HCT116 (cell line): ENCODE data around the gene OR2A2. TPM values are rescaled to one million over a fixed set of nuclear protein-coding genes. Genes with fewer than 3 reads are reported as not detected.

ENCODE experiments used
- ATAC-seq: fragments of 200-7000 bp; cut with Tn5 transposase; 2 replicates; pipeline ENCODE4 v1.9.1; 2020; ENCODE audit warnings: mild to moderate bottlenecking, moderate library complexity
- BruUV-seq: library from RNA; stranded (reverse); fragments of 400-500 nt; replicated peaks from 2 replicates; lab custom pipeline; 2021; lab: Mats Ljungman, UMichigan
- CTCF ChIA-PET: fragments of 300-600 bp; sonication (Branson Sonifier 250); formaldehyde crosslinking; loops from one replicate; lab custom pipeline; 2021; ENCODE audit warnings: antibody characterized with exemption; lab: Charles Lee
- POLR2A ChIA-PET: fragments of 300-600, 350-600 bp; sonication (Branson Sonifier 250); formaldehyde crosslinking; loops from one replicate; lab custom pipeline; 2021; ENCODE audit warnings: antibody characterized with exemption; lab: Charles Lee
- RAD21 ChIA-PET, 2 experiments: fragments of 300-600 bp; sonication (Branson Sonifier 250); formaldehyde crosslinking; loops; one replicate each; lab custom pipeline; 2023; ENCODE audit warnings: low total read pairs in 2 of 2; ENCODE audit not compliant: uncharacterized antibody in 2 of 2, unreplicated experiment in 2 of 2, low non-redundant PET in 1 of 2; lab: Charles Lee
- DNase-seq: peaks from one replicate; pipeline ENCODE4 v3.0.0-alpha.2; 2010; ENCODE audit warnings: low read depth, low spot score
- H2AFZ ChIP-seq: fragments of 200-600 bp; shearing (Covaris generic), sonication (generic); 2 replicates; pipeline ENCODE4 v1.6.1; 2017; ENCODE audit warnings: low read depth, mixed run types, mixed read lengths, antibody characterized with exemption, low read length; ENCODE audit not compliant: poor library complexity, severe bottlenecking
- H3K27ac ChIP-seq: 2 replicates; pipeline ENCODE4 v1.5.1; 2012; ENCODE audit warnings: low read depth, low read length
- H3K27me3 ChIP-seq: fragments of 200-600 bp; sonication (generic); 2 replicates; pipeline ENCODE4 v1.6.1; 2016; ENCODE audit warnings: mixed run types, low read length, mixed read lengths; ENCODE audit not compliant: insufficient read depth
- H3K36me3 ChIP-seq, 2 experiments: fragments of 200-500 bp in 1 of 2; fragments of 200-600 bp in 1 of 2; sonication (Bioruptor generic) in 1 of 2; sonication (generic) in 1 of 2; 2 replicates each; pipeline versions ENCODE4 v1.5.1 to v1.6.1; 2014 to 2016; ENCODE audit warnings: low read length in 2 of 2, inconsistent platforms in 1 of 2, mixed read lengths in 1 of 2, mixed run types in 1 of 2; ENCODE audit not compliant: insufficient read depth in 2 of 2, control insufficient read depth in 1 of 2
- H3K4me1 ChIP-seq, 2 experiments: fragments of 200-600 bp in 1 of 2; sonication (generic) in 1 of 2; 2 replicates each; pipeline versions ENCODE4 v1.5.1 to v1.6.1; 2012 to 2017; ENCODE audit warnings: low read length in 2 of 2, inconsistent platforms in 1 of 2, mild to moderate bottlenecking in 1 of 2, mixed read lengths in 1 of 2, mixed run types in 1 of 2, moderate library complexity in 1 of 2; ENCODE audit not compliant: insufficient read depth in 2 of 2, control insufficient read depth in 1 of 2
- H3K4me2 ChIP-seq: fragments of 200-600 bp; sonication (generic); 2 replicates; pipeline ENCODE4 v1.6.1; 2017; ENCODE audit warnings: mixed run types, low read length, mixed read lengths
- H3K4me3 ChIP-seq, 2 experiments: fragments of 200-600 bp in 1 of 2; sonication (generic) in 1 of 2; replicated peaks in 1 of 2; 2 replicates each; pipeline ENCODE4 v1.5.1; 2011 to 2016; ENCODE audit warnings: low read length in 2 of 2, control low read depth in 1 of 2, low read depth in 1 of 2, mild to moderate bottlenecking in 1 of 2, mixed read lengths in 1 of 2, mixed run types in 1 of 2
- H3K79me2 ChIP-seq: fragments of 200-600 bp; sonication (generic); 2 replicates; pipeline ENCODE4 v1.6.1; 2017; ENCODE audit warnings: mild to moderate bottlenecking, mixed run types, low read length, moderate library complexity, mixed read lengths; ENCODE audit not compliant: insufficient read depth
- H3K9ac ChIP-seq: fragments of 200-600 bp; sonication (generic); 2 replicates; pipeline ENCODE4 v1.6.1; 2016; ENCODE audit warnings: low read length, mixed read lengths
- H3K9me2 ChIP-seq: fragments of 200-600 bp; sonication (generic), shearing (Covaris generic); 2 replicates; pipeline ENCODE4 v1.6.1; 2017; ENCODE audit warnings: mixed run types, mild to moderate bottlenecking, moderate library complexity; ENCODE audit not compliant: insufficient read depth
- H3K9me3 ChIP-seq, 2 experiments: fragments of 200-500 bp in 1 of 2; fragments of 200-600 bp in 1 of 2; sonication (Bioruptor generic) in 1 of 2; sonication (generic) in 1 of 2; 2 replicates each; pipeline ENCODE4 v1.6.1; 2014 to 2017; ENCODE audit warnings: low read length in 2 of 2, mixed read lengths in 2 of 2, inconsistent platforms in 1 of 2, low read depth in 1 of 2, mild to moderate bottlenecking in 1 of 2, mixed run types in 1 of 2, moderate library complexity in 1 of 2; ENCODE audit not compliant: control insufficient read depth in 1 of 2, insufficient read depth in 1 of 2
- H4K20me1 ChIP-seq: fragments of 200-600 bp; sonication (generic), shearing (Covaris generic); 2 replicates; pipeline ENCODE4 v1.6.1; 2017; ENCODE audit warnings: mixed run types, mild to moderate bottlenecking, moderate library complexity; ENCODE audit not compliant: insufficient read depth
- CBX3 ChIP-seq: IDR thresholded peaks from 2 replicates; pipeline ENCODE4 v1.6.1; 2012; ENCODE audit warnings: low read depth
- CEBPB ChIP-seq: IDR thresholded peaks from 2 replicates; pipeline ENCODE4 v1.6.1; 2012; ENCODE audit warnings: low read depth
- CTCF ChIP-seq, 3 experiments: fragments of 200-600 bp in 1 of 3; sonication (generic) in 1 of 3; IDR thresholded peaks in 2 of 3; conservative IDR thresholded peaks in 1 of 3; 2 replicates each; pipeline ENCODE4 v1.5.1; 2012 to 2017; ENCODE audit warnings: low read depth in 2 of 3, low read length in 2 of 3, antibody characterized with exemption in 1 of 3, borderline replicate concordance in 1 of 3, control low read depth in 1 of 3, mild to moderate bottlenecking in 1 of 3, mixed read lengths in 1 of 3, mixed run types in 1 of 3, moderate library complexity in 1 of 3; ENCODE audit not compliant: insufficient read depth in 1 of 3
- ELF1 ChIP-seq: IDR thresholded peaks from 2 replicates; pipeline ENCODE4 v1.6.1; 2012; ENCODE audit warnings: low read depth, borderline replicate concordance
- EZH2 ChIP-seq: fragments of 200-600 bp; sonication (generic); IDR thresholded peaks from 2 replicates; pipeline ENCODE4 v1.6.1; 2017; ENCODE audit warnings: antibody characterized with exemption, mixed run types
- EZH2phosphoT487 ChIP-seq: fragments of 200-600 bp; IDR thresholded peaks from 2 replicates; pipeline ENCODE4 v1.6.1; 2018; ENCODE audit warnings: antibody characterized with exemption, borderline replicate concordance
- FOSL1 ChIP-seq: IDR thresholded peaks from 2 replicates; pipeline ENCODE4 v1.6.1; 2012; ENCODE audit warnings: low read depth
- JUND ChIP-seq: IDR thresholded peaks from 2 replicates; pipeline ENCODE4 v1.6.1; 2012
- RAD21 ChIP-seq: IDR thresholded peaks from 2 replicates; pipeline ENCODE4 v1.6.1; 2012; ENCODE audit warnings: low read depth, mild to moderate bottlenecking
- SIN3A ChIP-seq: IDR thresholded peaks from 2 replicates; pipeline ENCODE4 v1.6.1; 2012; ENCODE audit warnings: low read depth
- SP1 ChIP-seq: IDR thresholded peaks from 2 replicates; pipeline ENCODE4 v1.6.1; 2012; ENCODE audit warnings: low read depth
- SRF ChIP-seq: IDR thresholded peaks from 2 replicates; pipeline ENCODE4 v1.6.1; 2012; ENCODE audit warnings: low read depth
- TCF7L2 ChIP-seq: IDR thresholded peaks from 2 replicates; pipeline ENCODE4 v1.7.0; 2011; ENCODE audit warnings: borderline replicate concordance, inconsistent platforms; ENCODE audit not compliant: insufficient read depth, insufficient read length; ENCODE audit errors: extremely low read depth
- YY1 ChIP-seq: IDR thresholded peaks from 2 replicates; pipeline ENCODE4 v1.6.1; 2011; ENCODE audit warnings: low read length, low read depth, moderate library complexity, mild to moderate bottlenecking; ENCODE audit not compliant: insufficient replicate concordance; ENCODE audit errors: extremely low read depth
- ZFX ChIP-seq: fragments of 450-650 bp; IDR thresholded peaks from 2 replicates; pipeline ENCODE4 v1.6.1; 2017
- ZNF274 ChIP-seq: fragments of 200-500 bp; sonication (Bioruptor generic); IDR thresholded peaks from 2 replicates; pipeline ENCODE4 v1.6.1; 2014; ENCODE audit warnings: mild to moderate bottlenecking, low read depth, low read length, inconsistent platforms
- intact Hi-C: fragments of 100-400 bp; cut with micrococcal nuclease; formaldehyde crosslinking; loops from 2 replicates; pipeline ENCODE4 v1.10.0; 2022
- total RNA-seq: library from RNA; stranded (reverse); gene quantifications from one replicate; pipeline ENCODE4 v1.2.1, GENCODE V29; 2021; ENCODE audit not compliant: unreplicated experiment
- TF ChIP-seq, protein P1 (sequence below): IDR thresholded peaks from 2 replicates; pipeline ENCODE4 v1.6.1; 2012

Gene OR2A2
- total RNA-seq, 1 experiment from 2014 or later, result not detected

DNA sequence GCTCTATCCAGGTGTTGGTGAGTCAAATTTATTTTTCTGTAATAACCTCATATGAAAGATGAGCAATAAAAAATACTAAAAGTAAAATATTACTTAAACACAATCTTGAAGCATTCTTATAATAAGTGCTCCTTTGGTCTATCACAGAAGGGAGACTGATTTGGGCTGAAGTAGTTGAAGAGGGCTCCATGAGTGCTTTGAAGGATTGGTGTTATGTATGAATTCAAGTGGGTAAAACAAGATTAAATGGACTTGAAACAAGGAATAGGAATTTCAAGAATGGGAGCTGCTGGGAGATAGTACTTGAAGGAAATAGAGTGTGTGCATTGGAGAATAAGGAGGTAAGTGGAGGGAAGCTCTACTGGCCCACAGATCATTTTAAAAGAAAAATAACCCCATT is 7.3 kb upstream of the OR2A2 start:
- BruUV-seq, result no TSS peak
- H3K4me2 ChIP-seq, result no peak overlapping the region
- no peak overlapping the region for H2AFZ ChIP-seq
- no peaks in the 10 kb centered on the region for H3K79me2 ChIP-seq
- no peaks in the 10 kb centered on the region for H3K9me3 ChIP-seq
- no peak for TF ChIP-seq EZH2phosphoT487
- no peak for TF ChIP-seq FOSL1
- no peak for TF ChIP-seq ZFX
- TF ChIP-seq TCF7L2, result no peak
- no peak for TF ChIP-seq JUND
- TF ChIP-seq CEBPB, result no peak
- TF ChIP-seq, all 23 proteins: peak for 0
- ChIA-PET RAD21 (no interaction called here), POLR2A (no interaction called here), CTCF (no interaction called here)
- no peak overlapping the region for H3K27ac ChIP-seq
- no peaks in the 10 kb centered on the region for H3K9me2 ChIP-seq
- DNase-seq (no peak), ATAC-seq (no peak)
- intact Hi-C loops, result no loop called here
- H3K4me3 ChIP-seq, result no peak overlapping the region
- H3K27me3 ChIP-seq, result no peaks in the 10 kb centered on the region
- no peak overlapping the region for H3K9ac ChIP-seq
- no peaks in the 10 kb centered on the region for H4K20me1 ChIP-seq
- no peaks in the 10 kb centered on the region for H3K4me1 ChIP-seq
- no peaks in the 10 kb centered on the region for H3K36me3 ChIP-seq

- Histone ChIP-seq H3K9me3 (no peaks in the 10 kb centered on the region), H3K9me2 (no peaks in the 10 kb centered on the region), H3K27me3 (no peaks in the 10 kb centered on the region), H3K79me2 (no peaks in the 10 kb centered on the region), H3K4me3 (no peak overlapping the region), H3K4me2 (no peak overlapping the region), H4K20me1 (no peaks in the 10 kb centered on the region), H2AFZ (no peak overlapping the region), H3K36me3 (no peaks in the 10 kb centered on the region), H3K9ac (no peak overlapping the region), H3K4me1 (no peaks in the 10 kb centered on the region), H3K27ac (no peak overlapping the region)
- CTCF ChIA-PET, result interaction anchor here (1.7 kb wide), 1 partner anchor 23 kb away, joined by 7 read pairs; no protein-coding TSS in a partner anchor
- ATAC-seq (no peak), DNase-seq (no peak)
- no TSS peak for BruUV-seq
- intact Hi-C loops, result no loop called here
- no peak for TF ChIP-seq RAD21
- TF ChIP-seq YY1, result no peak
- TF ChIP-seq CBX3, result no peak
- TF ChIP-seq ELF1, result no peak
- TF ChIP-seq EZH2, result no peak
- no peak for TF ChIP-seq CTCF (IDR thresholded peaks at IDR 0.05 in 2 of 3, conservative IDR thresholded peaks at IDR 0.05 in 1 of 3; ENCODE audit: borderline replicate concordance in 1 of 3, insufficient read depth in 1 of 3, low read depth in 2 of 3, low read length in 2 of 3)
- no peak for TF ChIP-seq SIN3A
- no peak for TF ChIP-seq CEBPB
- TF ChIP-seq, protein P1, sequence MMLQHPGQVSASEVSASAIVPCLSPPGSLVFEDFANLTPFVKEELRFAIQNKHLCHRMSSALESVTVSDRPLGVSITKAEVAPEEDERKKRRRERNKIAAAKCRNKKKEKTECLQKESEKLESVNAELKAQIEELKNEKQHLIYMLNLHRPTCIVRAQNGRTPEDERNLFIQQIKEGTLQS, result no peak
- TF ChIP-seq SRF, result no peak
- TF ChIP-seq ZNF274, result no peak
- TF ChIP-seq EZH2phosphoT487, result no peak
- TF ChIP-seq SP1, result no peak
- TF ChIP-seq, all 23 proteins: peak for 0
- ChIA-PET RAD21 (no interaction called here), POLR2A (no interaction called here)
These were observed 4.2 kb upstream of the OR2A2 start for GRCh38 chr7:144105211-144105610.
